GM19468 (cell line): ENCODE measurements around the gene UBE2QL1.

ENCODE experiments used
- ATAC-seq: cut with Tn5 transposase; IDR thresholded peaks from one replicate; pipeline ENCODE4 v1.9.1; 2021; ENCODE audit warnings: mild to moderate bottlenecking, moderate library complexity, moderate number of reproducible peaks; ENCODE audit not compliant: unreplicated experiment; ENCODE audit errors: extremely low read depth

The UBE2QL1 gene

DNA sequence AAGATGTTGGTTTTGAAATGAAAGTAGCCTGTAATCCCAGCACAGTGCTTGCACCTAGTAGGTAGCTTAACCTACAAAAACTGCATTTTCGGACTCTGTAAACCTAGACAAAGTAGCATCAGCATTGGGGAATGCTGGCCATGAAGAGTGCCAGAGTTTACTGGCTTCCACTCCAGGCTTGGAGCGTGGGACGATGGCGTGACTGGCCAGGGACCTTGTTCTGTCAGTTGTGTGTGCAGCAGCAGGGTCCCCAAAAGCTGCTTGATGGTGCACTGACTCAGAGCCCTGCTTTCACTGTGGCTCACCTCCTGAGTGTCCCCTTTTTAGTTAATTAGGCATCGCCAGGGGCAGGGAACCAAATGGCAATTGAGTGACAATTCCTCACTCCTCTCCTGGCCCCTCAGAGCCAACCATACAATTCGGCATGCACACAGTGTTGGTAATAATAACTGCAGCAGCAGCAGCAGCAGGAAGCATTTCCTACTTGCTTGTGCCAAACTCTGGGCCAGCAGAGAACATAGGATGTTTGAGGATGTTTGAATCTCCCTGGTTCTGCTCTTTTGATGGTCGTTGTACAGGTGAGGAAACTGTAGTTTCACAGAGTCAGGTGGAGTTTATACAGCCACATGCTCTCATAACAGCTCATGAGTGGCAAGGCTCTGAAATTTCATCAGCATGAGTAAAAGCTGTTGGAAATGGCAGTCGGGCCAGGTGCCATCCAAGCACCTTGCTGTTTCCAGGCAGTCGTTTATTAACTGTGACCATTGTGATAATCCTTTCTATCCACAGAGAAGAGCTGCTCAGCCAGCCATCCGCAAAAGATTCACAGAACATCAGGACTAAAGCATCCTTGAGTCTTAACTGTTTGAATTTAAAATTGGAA lies 4.2 kb downstream of the UBE2QL1 start:
- no peak for ATAC-seq

DNA sequence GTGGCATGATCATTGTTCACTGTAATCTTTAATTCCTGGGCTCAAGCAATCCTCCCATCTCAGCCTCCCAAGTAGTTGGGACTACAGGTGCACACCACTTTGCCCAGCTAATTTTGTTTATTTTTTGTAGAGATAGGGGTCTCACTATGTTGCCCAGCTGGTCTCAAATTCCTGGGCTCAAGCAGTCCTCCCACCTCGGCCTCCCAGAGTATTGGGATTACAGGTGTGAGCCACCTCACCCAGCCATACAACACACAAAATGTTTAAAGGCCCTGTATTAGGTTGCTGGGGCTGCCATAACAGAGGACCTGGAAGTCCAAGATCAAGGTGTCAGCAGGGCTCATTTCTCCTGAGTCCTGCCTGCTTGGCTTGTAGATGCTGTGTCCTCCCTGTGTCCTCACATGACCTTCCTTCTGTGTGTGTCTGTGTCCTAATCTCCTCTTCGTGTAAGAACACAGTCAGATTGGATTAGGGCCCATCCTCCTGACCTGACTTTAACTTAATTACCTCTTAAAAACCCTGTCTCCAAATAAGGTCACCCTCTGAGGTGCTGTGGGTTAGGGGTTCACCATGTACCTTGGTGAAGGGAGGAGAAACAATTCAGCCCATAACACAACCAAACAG lies 5.4 kb downstream of the UBE2QL1 start:
- ATAC-seq: no peak

GRCh38 chr5:6454628-6455053 lies 6.0 kb downstream of the UBE2QL1 start:
- no peak for ATAC-seq

DNA sequence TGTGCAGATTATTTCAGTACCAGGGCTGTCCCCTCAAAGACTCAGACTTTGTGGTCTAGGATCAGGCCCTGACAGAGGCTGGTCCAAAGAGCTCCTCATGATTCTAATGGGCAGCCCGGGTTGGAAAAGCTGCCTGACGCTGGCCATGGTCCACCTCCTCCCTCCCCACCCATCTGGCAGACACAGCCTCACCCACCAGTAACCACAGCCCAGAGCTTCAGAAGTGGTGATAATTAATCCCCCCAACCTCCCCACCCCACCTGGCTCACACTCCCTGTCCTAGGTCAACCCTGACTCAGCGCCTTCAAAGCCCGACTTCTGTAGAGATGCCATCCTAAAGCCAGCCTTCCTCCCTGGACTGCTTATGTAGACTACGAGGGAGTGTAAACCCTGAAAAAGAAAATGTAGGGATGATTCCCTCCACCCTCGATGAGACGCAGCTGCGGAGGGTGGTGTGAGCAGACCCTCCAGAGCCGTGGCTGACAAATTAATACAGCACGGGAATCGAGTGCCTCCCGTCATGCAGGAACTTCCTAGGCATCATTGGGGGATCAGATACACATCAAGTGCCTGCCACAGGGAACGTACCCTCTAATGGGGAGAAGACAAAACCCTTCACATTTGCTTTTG lies 7.0 kb downstream of the UBE2QL1 start:
- no peak for ATAC-seq

GRCh38 chr5:6456766-6457370 lies 8.2 kb downstream of the UBE2QL1 start:
- no peak for ATAC-seq

GRCh38 chr5:6457592-6457991 lies 8.9 kb downstream of the UBE2QL1 start:
- ATAC-seq: no peak

DNA sequence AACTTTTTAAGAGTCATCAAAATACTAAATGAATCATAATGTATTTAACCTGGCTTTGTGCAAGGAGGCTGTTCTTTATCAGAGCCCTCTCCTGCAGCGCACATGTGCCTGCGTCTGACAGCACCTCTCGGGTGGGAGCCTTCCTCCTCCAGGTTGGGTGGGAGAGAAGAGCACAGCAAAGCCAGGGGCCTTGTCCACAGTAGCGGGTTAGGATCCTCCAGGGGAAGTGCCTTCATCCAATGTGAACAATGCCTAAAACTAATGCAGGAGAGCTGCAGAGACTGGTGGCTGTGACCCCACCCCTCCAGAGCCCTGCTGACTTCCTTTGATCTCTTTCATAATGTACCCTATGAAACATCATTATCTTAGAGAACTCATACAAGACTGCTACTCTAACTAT lies 10.2 kb downstream of the UBE2QL1 start:
- no peak for ATAC-seq

DNA sequence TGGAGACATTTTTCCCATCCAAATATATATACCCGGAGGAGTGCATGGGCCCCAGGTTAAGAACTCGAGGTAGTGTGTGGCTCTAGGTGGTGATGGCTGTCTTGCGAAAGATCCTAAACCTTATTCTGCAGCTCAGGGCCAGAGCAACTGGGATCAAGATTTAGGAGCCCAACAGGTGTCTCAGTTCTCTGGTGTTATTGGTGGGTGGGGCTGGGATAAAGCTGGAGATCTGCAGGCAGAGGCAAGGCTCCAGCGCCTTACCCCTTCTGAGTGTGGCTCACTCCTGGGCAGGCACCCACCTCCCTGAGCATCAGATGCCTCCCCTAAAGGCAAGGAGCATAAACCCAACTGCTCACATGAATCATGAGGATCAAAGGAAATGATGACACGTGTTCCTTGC lies 11.2 kb downstream of the UBE2QL1 start:
- no peak for ATAC-seq

- no peak for ATAC-seq
Measured at GRCh38 chr5:6461006-6461405, 12.3 kb downstream of the UBE2QL1 start.

DNA sequence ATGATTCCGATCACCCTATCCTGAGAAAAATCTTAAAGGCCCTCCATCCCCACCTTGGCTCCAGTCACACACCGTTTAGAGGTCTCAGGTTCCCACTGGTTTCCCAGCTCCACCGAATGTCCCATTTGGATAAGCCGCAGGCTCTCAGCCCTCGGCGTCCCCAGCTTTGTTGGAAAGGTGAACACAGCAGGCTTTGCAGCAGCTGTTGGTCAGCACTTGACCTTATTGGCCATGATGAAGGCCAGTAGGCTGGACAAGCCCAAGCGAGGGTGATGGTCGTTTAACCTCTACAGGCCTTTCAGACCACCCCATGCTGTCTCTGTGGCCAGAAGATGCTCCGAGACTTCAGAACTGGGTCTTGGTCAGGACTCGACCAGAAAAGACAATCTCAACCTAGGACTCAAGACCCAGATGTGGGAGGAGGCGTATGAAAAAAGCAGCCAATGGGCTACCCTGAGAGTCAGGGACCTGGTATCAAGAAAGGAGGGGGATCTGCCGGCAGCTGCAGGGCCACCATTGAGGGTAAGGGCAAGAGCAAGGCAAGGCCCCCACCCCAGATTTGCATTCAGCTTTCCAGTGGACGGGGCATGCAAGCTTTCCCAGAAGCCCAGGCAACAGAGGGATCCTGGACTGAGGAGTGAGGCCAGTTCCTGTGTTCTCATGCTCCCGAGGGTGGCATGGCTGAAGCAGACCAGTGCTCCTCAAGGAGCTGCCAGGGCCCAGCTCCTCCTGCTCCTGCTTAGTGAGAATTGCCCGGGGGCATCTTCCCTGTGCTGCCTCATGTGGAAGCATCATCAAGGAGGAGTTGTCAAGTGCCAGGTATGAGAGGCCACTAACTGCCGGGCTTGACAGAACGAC lies 13.4 kb downstream of the UBE2QL1 start:
- no peak for ATAC-seq

- ATAC-seq: no peak
Measured at GRCh38 chr5:6462671-6463070, 14.0 kb downstream of the UBE2QL1 start.

DNA sequence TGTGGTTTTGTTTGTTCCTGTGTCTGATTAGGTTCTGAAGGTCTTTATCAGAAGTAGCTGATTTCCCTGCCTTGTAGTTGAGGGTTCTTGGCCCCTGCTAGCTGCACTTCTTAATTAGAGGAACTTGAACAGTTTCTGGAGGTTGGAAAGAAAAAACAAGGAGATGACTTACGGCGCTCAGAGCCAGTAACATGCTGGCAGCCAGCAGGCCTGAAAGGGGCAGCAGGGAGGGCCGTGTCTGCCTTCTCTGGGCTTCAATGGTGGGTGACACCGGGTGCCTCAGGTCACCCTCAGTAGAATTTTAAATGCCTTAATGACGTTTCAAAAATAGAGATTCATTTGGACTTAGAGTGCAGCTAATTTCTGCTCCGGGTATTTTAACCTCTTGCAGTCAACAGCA lies 15.8 kb downstream of the UBE2QL1 start:
- no peak for ATAC-seq

DNA sequence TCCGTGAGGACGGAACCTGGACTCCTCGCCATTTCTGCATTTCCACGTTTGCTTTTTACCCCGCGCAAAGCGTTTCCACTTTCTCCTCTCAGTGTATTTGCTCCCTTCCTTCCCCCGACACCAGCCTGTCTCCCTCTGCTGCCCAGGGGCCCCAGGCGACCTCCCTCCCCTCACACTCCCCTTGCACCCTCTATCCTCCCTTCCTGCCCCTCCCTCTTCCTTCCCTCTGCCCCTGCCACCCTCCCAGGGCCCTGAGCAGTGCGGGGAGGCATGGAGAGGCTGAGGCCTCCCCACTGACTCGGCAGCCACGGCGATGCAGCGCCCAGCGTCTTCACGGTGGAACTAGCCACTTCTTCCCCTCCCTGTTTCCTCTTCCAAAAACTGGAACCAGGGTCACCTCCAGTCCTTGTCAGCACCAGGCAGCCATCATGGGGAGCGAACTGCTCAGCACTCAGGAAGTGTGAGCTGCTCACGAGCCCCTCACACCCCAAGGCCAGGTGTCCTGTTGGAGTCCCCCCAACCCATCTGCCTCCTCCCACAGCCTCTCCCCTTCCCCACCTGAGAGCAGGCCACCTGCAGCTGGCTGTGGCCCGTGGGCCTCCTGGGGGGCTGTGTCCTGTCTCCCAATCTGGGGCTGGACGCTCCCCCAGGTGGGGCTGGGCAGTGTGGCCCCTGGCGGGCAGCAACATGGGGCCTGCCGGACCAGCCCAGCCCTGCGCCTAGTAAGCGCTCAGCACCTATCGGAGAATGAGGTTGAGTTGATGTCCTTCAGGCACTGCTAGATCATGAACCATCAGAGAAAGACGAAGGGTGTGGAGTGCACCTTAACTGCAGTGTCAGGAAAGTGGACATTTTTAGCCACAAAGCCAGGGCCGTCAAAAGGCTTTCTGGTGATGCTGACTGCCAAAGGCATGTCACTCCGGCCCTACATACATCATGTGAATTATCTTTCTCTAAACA lies 17.5 kb downstream of the UBE2QL1 start:
- no peak for ATAC-seq

GRCh38 chr5:6466975-6467567 lies 18.4 kb downstream of the UBE2QL1 start:
- ATAC-seq: no peak

DNA sequence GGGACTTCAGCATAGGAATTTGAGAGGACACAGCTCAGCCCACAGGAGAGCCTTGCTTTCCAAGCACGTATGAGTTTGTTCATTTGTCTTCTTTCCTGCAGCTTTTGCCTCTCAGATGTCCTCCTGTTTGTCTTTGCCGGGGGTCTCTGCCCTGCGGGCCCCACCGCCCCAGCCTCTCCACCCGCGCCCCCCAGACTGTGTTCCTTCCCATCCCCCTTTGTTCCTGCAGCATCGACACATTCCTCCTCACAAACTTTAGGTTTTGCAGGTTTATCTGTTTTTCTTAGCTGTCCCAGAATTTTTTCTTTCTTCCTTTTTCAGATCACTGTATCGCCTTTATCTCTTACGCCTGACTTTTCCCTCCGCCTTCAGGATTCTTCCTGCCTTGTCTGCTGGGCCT lies 18.9 kb downstream of the UBE2QL1 start:
- ATAC-seq: no peak

DNA sequence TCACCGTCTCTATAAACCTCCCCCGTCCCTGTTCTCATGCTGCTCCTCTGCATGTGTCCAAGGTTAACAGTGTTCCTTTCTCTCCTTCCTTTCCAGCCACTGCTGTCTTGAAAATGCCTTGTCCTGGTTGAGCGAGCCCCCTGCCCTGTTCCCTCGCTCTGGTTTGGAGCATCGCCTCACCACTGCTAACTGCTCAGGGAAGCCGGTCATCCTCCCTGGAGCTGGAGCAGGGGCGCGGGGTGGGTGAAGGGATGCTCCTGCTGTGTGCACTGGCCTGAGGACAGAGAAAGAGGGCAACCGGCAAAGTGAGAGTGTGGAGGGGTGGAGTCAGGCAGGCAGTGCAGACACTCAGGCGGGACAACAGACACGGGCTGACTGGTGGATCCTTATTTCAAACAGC lies 19.4 kb downstream of the UBE2QL1 start:
- no peak for ATAC-seq

- no peak for ATAC-seq
Measured at GRCh38 chr5:6468870-6469269, 20.2 kb downstream of the UBE2QL1 start.

GRCh38 chr5:6469836-6470235 lies 21.2 kb downstream of the UBE2QL1 start:
- no peak for ATAC-seq
